Measurements from ENCODE around the gene HOXB4. TPM values are rescaled to one million over a fixed set of nuclear protein-coding genes. Genes with fewer than 3 reads are reported as not detected.
A peak's percentile ranks its signal among the peaks of the same experiment; 100 is the strongest.

HOXB4 gene
- total and polyA plus RNA-seq, 10 of the 15 experiments (the other 5 are each of a cell fraction or from before 2014, with no cell fraction given), result 0.35 to 5.8 (median 3.0) TPM

- SMC1A ChIA-PET (ENCODE audit: uncharacterized antibody, unreplicated experiment), result interaction anchor here (1.2 kb wide), 1 partner anchor 13 kb away, joined by 3 read pairs; no protein-coding TSS in a partner anchor
- Histone ChIP-seq H2AFZ (ENCODE audit: control insufficient read depth, low read depth, low read length) (no peak overlapping the region), H3K27ac (ENCODE audit: control insufficient read depth, insufficient read depth) (no peak overlapping the region), H3K9me3 (replicated peaks; ENCODE audit: control insufficient read depth, insufficient read depth, low read length) (no peaks in the 10 kb centered on the region), H3K36me3 (ENCODE audit: control insufficient read depth in 2 of 2, insufficient read depth in 2 of 2, low read length in 1 of 2) (no peaks in the 10 kb centered on the region; a peak in 1 of 4 replicates), H3K9ac (ENCODE audit: control insufficient read depth, insufficient read depth, low read length) (no peak overlapping the region), H3K4me2 (ENCODE audit: control insufficient read depth, insufficient read depth) (no peak overlapping the region), H3K4me3 (no peak overlapping the region), H3K4me1 (ENCODE audit: control insufficient read depth, insufficient read depth, low read length) (no peaks in the 10 kb centered on the region), H3K27me3 (replicated peaks in 1 of 2; ENCODE audit: control insufficient read depth in 2 of 2, insufficient read depth in 2 of 2, low read length in 1 of 2) (no peaks in the 10 kb centered on the region), H4K20me1 (ENCODE audit: control insufficient read depth, insufficient read depth) (no peaks in the 10 kb centered on the region), H3K79me2 (ENCODE audit: control insufficient read depth, insufficient read depth, low read length) (no peaks in the 10 kb centered on the region)
- TF ChIP-seq RAD51 (IDR thresholded peaks at IDR 0.05) (0 out of 2 replicates have a peak, but pooled peaks have one; percentile 25), IRF3 (IDR thresholded peaks at IDR 0.05) (no peak)
- in situ Hi-C loops (cut with MboI) (no loop called here), intact Hi-C loops (cut with micrococcal nuclease; ENCODE audit: unreplicated experiment) (no loop called here)
- ATAC-seq (no peak), FAIRE-seq (no peak), DNase-seq (ENCODE audit: low read depth, low spot score) (no peak)
- RAD21 ChIA-PET (ENCODE audit: unreplicated experiment), result interaction anchor here (1.4 kb wide), 1 partner anchor 76 kb away, joined by 3 read pairs; no protein-coding TSS in a partner anchor
- BruUV-seq (replicated peaks), result no TSS peak
- CTCF ChIA-PET, result interaction anchor here (0.7 kb wide), 1 partner anchor 194 kb away, joined by 3 read pairs; no protein-coding TSS in a partner anchor
- POLR2A ChIA-PET, result interaction anchor here (1.0 kb wide), 1 partner anchor 12 kb away, joined by 3 read pairs; no protein-coding TSS in a partner anchor
- 45% methylated on average over 33 of the region's 33 CpGs for WGBS (ENCODE audit: insufficient coverage, insufficient replicate concordance, low lambda C conversion rate, missing lambda C conversion rate)
Measured at GRCh38 chr17:48568499-48569239, 9.5 kb downstream of the HOXB4 start.

GRCh38 chr17:48567646-48568354, 10.3 kb downstream of the HOXB4 start:
- WGBS (ENCODE audit: insufficient coverage, insufficient replicate concordance, low lambda C conversion rate, missing lambda C conversion rate), result 63% methylated on average over 2 of the region's 2 CpGs
- Histone ChIP-seq H3K4me3 (no peak overlapping the region), H3K4me1 (ENCODE audit: control insufficient read depth, insufficient read depth, low read length) (no peaks in the 10 kb centered on the region), H3K9ac (ENCODE audit: control insufficient read depth, insufficient read depth, low read length) (no peak overlapping the region), H3K79me2 (ENCODE audit: control insufficient read depth, insufficient read depth, low read length) (no peaks in the 10 kb centered on the region), H3K9me3 (replicated peaks; ENCODE audit: control insufficient read depth, insufficient read depth, low read length) (no peaks in the 10 kb centered on the region), H3K27ac (ENCODE audit: control insufficient read depth, insufficient read depth) (no peak overlapping the region), H3K4me2 (ENCODE audit: control insufficient read depth, insufficient read depth) (no peak overlapping the region), H2AFZ (ENCODE audit: control insufficient read depth, low read depth, low read length) (no peak overlapping the region), H3K27me3 (replicated peaks in 1 of 2; ENCODE audit: control insufficient read depth in 2 of 2, insufficient read depth in 2 of 2, low read length in 1 of 2) (no peaks in the 10 kb centered on the region), H4K20me1 (ENCODE audit: control insufficient read depth, insufficient read depth) (no peaks in the 10 kb centered on the region), H3K36me3 (ENCODE audit: control insufficient read depth in 2 of 2, insufficient read depth in 2 of 2, low read length in 1 of 2) (no peaks in the 10 kb centered on the region; a peak in 1 of 4 replicates)
- FAIRE-seq, result no peak
- RAD21 ChIA-PET (ENCODE audit: unreplicated experiment), result interaction anchor here (1.1 to 1.4 kb wide), 2 partner anchors 15 to 75 kb away, joined by 3 read pairs; no protein-coding TSS in a partner anchor
- CTCF ChIA-PET, result interaction anchor here (0.6 to 0.7 kb wide), 2 partner anchors 193 to 305 kb away, joined by 3 read pairs; no protein-coding TSS in a partner anchor
- in situ Hi-C loops (cut with MboI), result no loop called here
- SMC1A ChIA-PET (ENCODE audit: uncharacterized antibody, unreplicated experiment), result interaction anchor here (0.9 to 1.2 kb wide), 2 partner anchors 12 to 63 kb away, joined by 3 read pairs; no protein-coding TSS in a partner anchor
- no TSS peak for BruUV-seq (replicated peaks)
- intact Hi-C loops (cut with micrococcal nuclease; ENCODE audit: unreplicated experiment), result no loop called here
- POLR2A ChIA-PET, result interaction anchor here (1.0 kb wide), 1 partner anchor 11 kb away, joined by 3 read pairs; no protein-coding TSS in a partner anchor
- ATAC-seq, result no peak
- DNase-seq (ENCODE audit: low read depth, low spot score), result no peak
- TF ChIP-seq NBN (IDR thresholded peaks at IDR 0.05) (no peak), ZNF384 (IDR thresholded peaks at IDR 0.05; ENCODE audit: borderline replicate concordance, low read depth, low read length) (no peak), BCLAF1 (IDR thresholded peaks at IDR 0.05) (no peak), HDAC6 (IDR thresholded peaks at IDR 0.05; ENCODE audit: unreplicated experiment) (no peak), MTA3 (IDR thresholded peaks at IDR 0.05; ENCODE audit: borderline replicate concordance, low read length) (no peak), POU2F2 (IDR thresholded peaks at IDR 0.05; ENCODE audit: borderline replicate concordance, low read depth, low read length) (no peak)

Data from GM12878 (cell line).